SU-DHL-6 (cell line): ENCODE measurements around the gene CLEC18A.
"Not testable (repeated sequence)": the region's sequence is repeated elsewhere in the genome, so short reads cannot be mapped to it uniquely, and the experiment has no call there.

Experiments
- CTCF ChIP-seq: fragments of 200-600 bp; sonication (generic); IDR thresholded peaks from one replicate; pipeline ENCODE4 v1.5.1; 2017; ENCODE audit warnings: antibody characterized with exemption, mild to moderate bottlenecking, low read length, moderate library complexity; ENCODE audit not compliant: insufficient read depth, poor library complexity, severe bottlenecking
- EZH2phosphoT487 ChIP-seq: fragments of 200-600 bp; sonication (generic), shearing (Covaris generic); conservative IDR thresholded peaks from 2 replicates; pipeline ENCODE4 v1.6.1; 2018; ENCODE audit warnings: mild to moderate bottlenecking, antibody characterized with exemption, low read length, moderate library complexity, mixed read lengths

DNA sequence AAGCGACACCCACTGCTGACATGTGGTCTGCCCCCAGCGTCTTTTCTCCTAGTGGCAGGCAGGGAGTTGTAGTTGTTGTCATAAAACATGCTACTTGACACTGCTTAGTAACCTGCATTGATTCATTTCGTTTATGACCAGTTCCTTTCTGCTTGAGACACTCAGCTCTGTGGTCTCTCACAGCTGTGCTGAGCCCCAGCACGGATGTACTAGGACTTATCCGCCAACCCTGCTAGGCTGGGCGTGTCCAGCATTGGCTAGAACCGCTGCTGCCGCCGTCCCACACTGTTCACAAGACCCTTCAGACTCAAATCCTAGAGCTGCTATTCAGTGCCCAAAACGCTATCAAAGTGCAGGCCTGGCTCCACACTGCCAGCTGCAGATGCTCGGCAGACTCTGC is 60.0 kb downstream of the CLEC18A start:
- not testable (repeated sequence) for TF ChIP-seq CTCF, EZH2phosphoT487
